ENCODE measurements around the gene BACH2.
"Not testable (repeated sequence)": the region's sequence is repeated elsewhere in the genome, so short reads cannot be mapped to it uniquely, and the experiment has no call there.

BACH2 gene

DNA sequence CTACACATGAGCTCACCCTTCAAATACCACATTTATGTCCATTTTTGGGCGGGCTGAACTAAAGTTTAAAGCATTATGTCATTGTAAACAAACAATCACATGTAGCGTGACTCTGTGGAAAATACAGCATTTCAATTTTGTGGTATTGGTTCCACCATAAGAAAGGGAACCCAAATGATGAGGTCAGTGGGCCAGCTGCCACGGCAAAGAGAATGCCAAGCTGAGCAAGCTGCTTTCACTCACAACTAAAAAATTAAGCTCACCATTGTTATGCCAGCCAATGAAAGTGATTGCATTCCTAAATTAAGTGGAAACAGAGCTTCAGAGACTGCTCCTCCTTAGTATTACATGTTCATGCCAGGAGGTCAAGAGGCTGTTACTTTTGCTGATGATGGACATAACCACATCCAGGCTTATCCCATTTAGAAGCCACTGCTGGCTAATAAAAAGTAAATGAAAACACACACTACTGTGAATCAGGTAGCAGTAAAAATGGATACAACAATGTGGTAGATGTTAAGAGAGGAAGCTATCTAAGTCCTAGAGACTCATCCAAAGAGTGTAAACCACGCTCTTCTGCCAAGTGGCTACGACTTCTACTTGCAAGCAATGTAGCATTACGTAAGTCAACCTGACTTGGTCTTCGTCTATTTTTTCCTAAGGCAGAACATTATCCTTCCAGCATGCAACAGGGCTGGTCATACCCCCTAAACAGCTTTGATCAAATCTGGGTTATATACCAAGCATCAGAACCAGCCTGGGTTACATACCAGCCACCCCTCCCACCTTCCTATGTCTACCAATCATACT, 164.8 kb downstream of the BACH2 start:
- no peaks in the 10 kb centered on the region for H3K27me3 ChIP-seq (ENCODE audit: control insufficient read depth in 3 of 3, insufficient read depth in 3 of 3, low read depth in 1 of 3, low read length in 3 of 3)
- H2BK15ac ChIP-seq (ENCODE audit: low read length), result no peak overlapping the region
- H3K36me3 ChIP-seq (replicated peaks in 1 of 2; ENCODE audit: control insufficient read depth in 2 of 2, insufficient read depth in 2 of 2, low read length in 2 of 2), result no peaks in the 10 kb centered on the region
- no peak overlapping the region for H3K23ac ChIP-seq (ENCODE audit: low read depth, low read length, poor library complexity)
- H2BK120ac ChIP-seq (ENCODE audit: low read depth, low read length), result no peak overlapping the region
- no peak overlapping the region for H3K4ac ChIP-seq (ENCODE audit: low read length)
- H4K8ac ChIP-seq (ENCODE audit: low read depth, low read length), result no peak overlapping the region
- H3K9me3 ChIP-seq (replicated peaks in 1 of 2; ENCODE audit: control insufficient read depth in 2 of 2, insufficient read depth in 1 of 2, low read depth in 1 of 2, low read length in 2 of 2), result no peaks in the 10 kb centered on the region
- H3K4me3 ChIP-seq (ENCODE audit: low read length in 2 of 2), result no peak overlapping the region
- H2BK5ac ChIP-seq (ENCODE audit: low read length), result no peak overlapping the region
- H3K4me2 ChIP-seq (ENCODE audit: insufficient read depth, low read length, poor library complexity, severe bottlenecking), result no peak overlapping the region
- no peak for DNase-seq (ENCODE audit: low spot score)
- H3K9ac ChIP-seq (ENCODE audit: low read depth, low read length, poor library complexity), result no peak overlapping the region
- no peak overlapping the region for H3K27ac ChIP-seq (replicated peaks; ENCODE audit: low read length)
- H3K4me1 ChIP-seq (ENCODE audit: control insufficient read depth in 2 of 2, insufficient read depth in 1 of 2, low read depth in 1 of 2, low read length in 2 of 2), result peaks cover 0 to 5% of the 10 kb centered on the region in 2 donors
- H2AFZ ChIP-seq (ENCODE audit: low read length), result no peak overlapping the region
- no peak overlapping the region for H4K91ac ChIP-seq (ENCODE audit: low read depth, low read length, poor library complexity)
- WGBS, 2 donors (ENCODE audit: extremely low coverage in 2 of 2, insufficient read length in 2 of 2, insufficient replicate concordance in 1 of 2), result no CpG with 5 or more reads among the region's 7 CpGs
- no peaks in the 10 kb centered on the region for H3K79me1 ChIP-seq (ENCODE audit: low read depth, low read length)
- no peak overlapping the region for H3K18ac ChIP-seq (ENCODE audit: low read length)
- H2BK12ac ChIP-seq (ENCODE audit: low read length), result no peak overlapping the region
- H2AK5ac ChIP-seq (ENCODE audit: low read depth, low read length), result no peak overlapping the region
- no peak overlapping the region for H3K14ac ChIP-seq (ENCODE audit: low read length)

DNA sequence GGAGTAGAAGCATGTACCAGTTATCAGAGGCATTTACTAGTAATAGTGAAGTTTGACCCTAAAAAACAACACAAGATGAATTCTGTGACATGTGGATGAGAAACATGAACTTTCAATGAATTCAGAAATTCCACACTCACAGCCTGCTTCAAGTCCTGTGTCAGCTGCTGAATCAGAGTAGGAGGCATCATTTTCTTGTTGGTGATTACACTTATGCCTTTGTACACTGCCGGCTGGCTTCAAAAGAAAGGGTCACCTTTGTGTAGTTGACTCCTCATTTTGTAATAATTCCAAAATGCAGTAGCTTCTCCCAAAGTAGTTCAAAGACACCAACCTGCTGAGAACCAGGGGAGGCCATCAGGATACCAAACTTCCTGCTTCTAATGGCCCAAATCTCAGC, 165.5 kb downstream of the BACH2 start:
- H2BK12ac ChIP-seq (ENCODE audit: low read length), result no peak overlapping the region
- no peak overlapping the region for H3K27ac ChIP-seq (replicated peaks; ENCODE audit: low read length)
- peaks cover 0 to 5% of the 10 kb centered on the region in 2 donors for H3K4me1 ChIP-seq (ENCODE audit: control insufficient read depth in 2 of 2, insufficient read depth in 1 of 2, low read depth in 1 of 2, low read length in 2 of 2)
- H2BK120ac ChIP-seq (ENCODE audit: low read depth, low read length), result no peak overlapping the region
- no peak overlapping the region for H4K91ac ChIP-seq (ENCODE audit: low read depth, low read length, poor library complexity)
- H4K8ac ChIP-seq (ENCODE audit: low read depth, low read length), result no peak overlapping the region
- H2AFZ ChIP-seq (ENCODE audit: low read length), result no peak overlapping the region
- H3K79me1 ChIP-seq (ENCODE audit: low read depth, low read length), result no peaks in the 10 kb centered on the region
- H3K9ac ChIP-seq (ENCODE audit: low read depth, low read length, poor library complexity), result no peak overlapping the region
- no peak overlapping the region for H3K23ac ChIP-seq (ENCODE audit: low read depth, low read length, poor library complexity)
- H3K4me2 ChIP-seq (ENCODE audit: insufficient read depth, low read length, poor library complexity, severe bottlenecking), result no peak overlapping the region
- H2AK5ac ChIP-seq (ENCODE audit: low read depth, low read length), result no peak overlapping the region
- H3K27me3 ChIP-seq (ENCODE audit: control insufficient read depth in 3 of 3, insufficient read depth in 3 of 3, low read depth in 1 of 3, low read length in 3 of 3), result no peaks in the 10 kb centered on the region
- H3K36me3 ChIP-seq (replicated peaks in 1 of 2; ENCODE audit: control insufficient read depth in 2 of 2, insufficient read depth in 2 of 2, low read length in 2 of 2), result no peaks in the 10 kb centered on the region
- no peak overlapping the region for H3K4ac ChIP-seq (ENCODE audit: low read length)
- no peak overlapping the region for H2BK5ac ChIP-seq (ENCODE audit: low read length)
- H3K4me3 ChIP-seq (ENCODE audit: low read length in 2 of 2), result no peak overlapping the region
- H2BK15ac ChIP-seq (ENCODE audit: low read length), result no peak overlapping the region
- WGBS, 2 donors (ENCODE audit: extremely low coverage in 2 of 2, insufficient read length in 2 of 2, insufficient replicate concordance in 1 of 2), result no CpG with 5 or more reads among the region's 1 CpG
- no peaks in the 10 kb centered on the region for H3K9me3 ChIP-seq (replicated peaks in 1 of 2; ENCODE audit: control insufficient read depth in 2 of 2, insufficient read depth in 1 of 2, low read depth in 1 of 2, low read length in 2 of 2)
- H3K18ac ChIP-seq (ENCODE audit: low read length), result no peak overlapping the region
- DNase-seq (ENCODE audit: low spot score), result no peak
- H3K14ac ChIP-seq (ENCODE audit: low read length), result no peak overlapping the region

DNA sequence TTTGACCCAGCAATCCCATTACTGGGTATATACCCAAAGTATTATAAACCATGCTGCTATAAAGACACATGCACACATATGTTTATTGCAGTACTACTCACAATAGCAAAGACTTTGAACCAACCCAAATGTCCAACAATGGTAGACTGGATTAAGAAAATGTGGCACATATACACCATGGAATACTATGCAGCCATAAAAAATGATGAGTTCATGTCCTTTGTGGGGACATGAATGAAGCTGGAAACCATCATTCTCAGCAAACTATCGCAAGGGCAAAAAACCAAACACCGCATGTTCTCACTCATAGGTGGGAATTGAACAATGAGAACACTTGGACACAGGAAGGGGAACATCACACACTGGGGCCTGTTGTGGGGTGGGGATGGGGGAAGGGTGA, 168.0 kb downstream of the BACH2 start:
- not testable (repeated sequence) for H2BK15ac ChIP-seq (ENCODE audit: low read length); H2AK5ac ChIP-seq (ENCODE audit: low read depth, low read length); H3K18ac ChIP-seq (ENCODE audit: low read length)

DNA sequence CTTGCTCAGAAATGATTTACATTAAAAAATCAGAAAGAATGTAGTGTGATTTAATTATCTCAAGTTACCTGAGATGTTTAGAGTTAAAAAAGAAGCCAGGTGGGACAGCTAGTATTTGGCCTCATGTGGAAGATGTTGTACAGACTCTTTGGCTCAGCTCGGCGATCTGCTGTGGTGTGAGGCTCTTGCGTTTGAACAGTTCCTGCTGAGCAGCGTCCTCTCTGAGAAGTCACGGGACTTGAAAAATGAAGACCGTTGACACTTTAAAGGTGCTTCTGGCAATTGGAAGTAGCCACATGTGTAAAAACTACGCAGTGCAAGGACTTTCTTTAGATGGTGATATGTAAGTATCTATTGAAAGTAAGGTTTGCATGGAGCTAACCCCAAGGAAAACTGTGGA, 169.0 kb downstream of the BACH2 start:
- DNase-seq (ENCODE audit: low spot score), result no peak

More for the DNA sequence above, 168.0 kb downstream of the BACH2 start:
- no CpG with 5 or more reads among the region's 2 CpGs for whole genome bisulfite sequencing, 2 donors (ENCODE audit: extremely low coverage in 2 of 2, insufficient read length in 2 of 2, insufficient replicate concordance in 1 of 2)
- not testable (repeated sequence) for H3K79me1 ChIP-seq (ENCODE audit: low read depth, low read length); H3K27ac ChIP-seq (replicated peaks; ENCODE audit: low read length); H3K4me2 ChIP-seq (ENCODE audit: insufficient read depth, low read length, poor library complexity, severe bottlenecking); H2AFZ ChIP-seq (ENCODE audit: low read length); H3K4me1 ChIP-seq (ENCODE audit: control insufficient read depth in 2 of 2, insufficient read depth in 1 of 2, low read depth in 1 of 2, low read length in 2 of 2); H4K91ac ChIP-seq (ENCODE audit: low read depth, low read length, poor library complexity); H3K9ac ChIP-seq (ENCODE audit: low read depth, low read length, poor library complexity); H3K23ac ChIP-seq (ENCODE audit: low read depth, low read length, poor library complexity); DNase-seq (ENCODE audit: low spot score); H3K36me3 ChIP-seq (replicated peaks in 1 of 2; ENCODE audit: control insufficient read depth in 2 of 2, insufficient read depth in 2 of 2, low read length in 2 of 2); H3K4me3 ChIP-seq (ENCODE audit: low read length in 2 of 2); H4K8ac ChIP-seq (ENCODE audit: low read depth, low read length); H3K4ac ChIP-seq (ENCODE audit: low read length); H2BK12ac ChIP-seq (ENCODE audit: low read length); H3K9me3 ChIP-seq (replicated peaks in 1 of 2; ENCODE audit: control insufficient read depth in 2 of 2, insufficient read depth in 1 of 2, low read depth in 1 of 2, low read length in 2 of 2); H3K27me3 ChIP-seq (ENCODE audit: control insufficient read depth in 3 of 3, insufficient read depth in 3 of 3, low read depth in 1 of 3, low read length in 3 of 3); H2BK5ac ChIP-seq (ENCODE audit: low read length); H2BK120ac ChIP-seq (ENCODE audit: low read depth, low read length); H3K14ac ChIP-seq (ENCODE audit: low read length)

More for the DNA sequence above, 169.0 kb downstream of the BACH2 start:
- H2AK5ac ChIP-seq (ENCODE audit: low read depth, low read length), result no peak overlapping the region
- H3K18ac ChIP-seq (ENCODE audit: low read length), result no peak overlapping the region
- H3K36me3 ChIP-seq (replicated peaks in 1 of 2; ENCODE audit: control insufficient read depth in 2 of 2, insufficient read depth in 2 of 2, low read length in 2 of 2), result no peaks in the 10 kb centered on the region
- H2AFZ ChIP-seq (ENCODE audit: low read length), result no peak overlapping the region
- no peak overlapping the region for H3K14ac ChIP-seq (ENCODE audit: low read length)
- H3K4me3 ChIP-seq (ENCODE audit: low read length in 2 of 2), result no peak overlapping the region
- no peak overlapping the region for H3K4ac ChIP-seq (ENCODE audit: low read length)
- no peaks in the 10 kb centered on the region for H3K9me3 ChIP-seq (replicated peaks in 1 of 2; ENCODE audit: control insufficient read depth in 2 of 2, insufficient read depth in 1 of 2, low read depth in 1 of 2, low read length in 2 of 2)
- no peaks in the 10 kb centered on the region for H3K79me1 ChIP-seq (ENCODE audit: low read depth, low read length)
- H3K4me1 ChIP-seq (ENCODE audit: control insufficient read depth in 2 of 2, insufficient read depth in 1 of 2, low read depth in 1 of 2, low read length in 2 of 2), result peaks cover 0 to 3% of the 10 kb centered on the region in 2 donors
- H3K4me2 ChIP-seq (ENCODE audit: insufficient read depth, low read length, poor library complexity, severe bottlenecking), result no peak overlapping the region
- H2BK15ac ChIP-seq (ENCODE audit: low read length), result no peak overlapping the region
- no CpG with 5 or more reads among the region's 7 CpGs for WGBS, 2 donors (ENCODE audit: extremely low coverage in 2 of 2, insufficient read length in 2 of 2, insufficient replicate concordance in 1 of 2)
- H4K8ac ChIP-seq (ENCODE audit: low read depth, low read length), result no peak overlapping the region
- H2BK120ac ChIP-seq (ENCODE audit: low read depth, low read length), result no peak overlapping the region
- no peak overlapping the region for H3K27ac ChIP-seq (replicated peaks; ENCODE audit: low read length)
- H3K9ac ChIP-seq (ENCODE audit: low read depth, low read length, poor library complexity), result no peak overlapping the region
- H3K27me3 ChIP-seq (ENCODE audit: control insufficient read depth in 3 of 3, insufficient read depth in 3 of 3, low read depth in 1 of 3, low read length in 3 of 3), result no peaks in the 10 kb centered on the region
- no peak overlapping the region for H2BK5ac ChIP-seq (ENCODE audit: low read length)
- H2BK12ac ChIP-seq (ENCODE audit: low read length), result no peak overlapping the region
- H4K91ac ChIP-seq (ENCODE audit: low read depth, low read length, poor library complexity), result no peak overlapping the region
- no peak overlapping the region for H3K23ac ChIP-seq (ENCODE audit: low read depth, low read length, poor library complexity)
